ENCODE data around the gene CAPS.

DNA sequence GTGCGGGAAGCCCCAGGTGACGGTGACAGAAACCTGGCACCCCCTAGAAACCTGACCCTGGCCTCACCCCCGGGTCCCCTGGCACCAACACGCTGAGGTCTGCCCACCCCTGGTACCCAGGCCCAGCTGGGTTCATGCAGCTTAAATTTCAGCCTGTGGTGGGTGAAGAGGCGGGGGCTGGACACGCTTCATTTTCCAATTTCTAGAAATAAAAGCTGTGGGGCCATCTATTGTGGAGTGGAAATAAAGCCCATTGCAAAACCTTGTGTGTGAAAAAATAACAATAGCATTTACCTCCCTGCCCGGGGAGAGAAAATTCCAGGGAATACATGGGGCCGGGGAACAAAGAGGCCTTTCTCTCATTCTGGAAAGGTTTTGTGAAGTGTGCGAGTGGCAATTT lies 36.2 kb upstream of the CAPS start:
- no peak for TF ChIP-seq EP300 (IDR thresholded peaks at IDR 0.05)
- TF ChIP-seq, protein P1, sequence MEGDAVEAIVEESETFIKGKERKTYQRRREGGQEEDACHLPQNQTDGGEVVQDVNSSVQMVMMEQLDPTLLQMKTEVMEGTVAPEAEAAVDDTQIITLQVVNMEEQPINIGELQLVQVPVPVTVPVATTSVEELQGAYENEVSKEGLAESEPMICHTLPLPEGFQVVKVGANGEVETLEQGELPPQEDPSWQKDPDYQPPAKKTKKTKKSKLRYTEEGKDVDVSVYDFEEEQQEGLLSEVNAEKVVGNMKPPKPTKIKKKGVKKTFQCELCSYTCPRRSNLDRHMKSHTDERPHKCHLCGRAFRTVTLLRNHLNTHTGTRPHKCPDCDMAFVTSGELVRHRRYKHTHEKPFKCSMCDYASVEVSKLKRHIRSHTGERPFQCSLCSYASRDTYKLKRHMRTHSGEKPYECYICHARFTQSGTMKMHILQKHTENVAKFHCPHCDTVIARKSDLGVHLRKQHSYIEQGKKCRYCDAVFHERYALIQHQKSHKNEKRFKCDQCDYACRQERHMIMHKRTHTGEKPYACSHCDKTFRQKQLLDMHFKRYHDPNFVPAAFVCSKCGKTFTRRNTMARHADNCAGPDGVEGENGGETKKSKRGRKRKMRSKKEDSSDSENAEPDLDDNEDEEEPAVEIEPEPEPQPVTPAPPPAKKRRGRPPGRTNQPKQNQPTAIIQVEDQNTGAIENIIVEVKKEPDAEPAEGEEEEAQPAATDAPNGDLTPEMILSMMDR (IDR thresholded peaks at IDR 0.05), result no peak
- TF ChIP-seq POLR2A (IDR thresholded peaks at IDR 0.05), result no peak
- no peak for TF ChIP-seq POLR2AphosphoS5 (IDR thresholded peaks at IDR 0.05)
